NCI-H1930 (cell line): ENCODE data around the gene TRPC4AP.
A peak's percentile ranks its signal among the peaks of the same experiment; 100 is the strongest.
"Not testable (repeated sequence)": the region's sequence is repeated elsewhere in the genome, so short reads cannot be mapped to it uniquely, and the experiment has no call there.

Experiments
- DNase-seq, 2 experiments: peaks; one replicate each; lab custom pipeline; 2025; lab: John Stamatoyannopoulos, UW

Gene TRPC4AP, protein sequence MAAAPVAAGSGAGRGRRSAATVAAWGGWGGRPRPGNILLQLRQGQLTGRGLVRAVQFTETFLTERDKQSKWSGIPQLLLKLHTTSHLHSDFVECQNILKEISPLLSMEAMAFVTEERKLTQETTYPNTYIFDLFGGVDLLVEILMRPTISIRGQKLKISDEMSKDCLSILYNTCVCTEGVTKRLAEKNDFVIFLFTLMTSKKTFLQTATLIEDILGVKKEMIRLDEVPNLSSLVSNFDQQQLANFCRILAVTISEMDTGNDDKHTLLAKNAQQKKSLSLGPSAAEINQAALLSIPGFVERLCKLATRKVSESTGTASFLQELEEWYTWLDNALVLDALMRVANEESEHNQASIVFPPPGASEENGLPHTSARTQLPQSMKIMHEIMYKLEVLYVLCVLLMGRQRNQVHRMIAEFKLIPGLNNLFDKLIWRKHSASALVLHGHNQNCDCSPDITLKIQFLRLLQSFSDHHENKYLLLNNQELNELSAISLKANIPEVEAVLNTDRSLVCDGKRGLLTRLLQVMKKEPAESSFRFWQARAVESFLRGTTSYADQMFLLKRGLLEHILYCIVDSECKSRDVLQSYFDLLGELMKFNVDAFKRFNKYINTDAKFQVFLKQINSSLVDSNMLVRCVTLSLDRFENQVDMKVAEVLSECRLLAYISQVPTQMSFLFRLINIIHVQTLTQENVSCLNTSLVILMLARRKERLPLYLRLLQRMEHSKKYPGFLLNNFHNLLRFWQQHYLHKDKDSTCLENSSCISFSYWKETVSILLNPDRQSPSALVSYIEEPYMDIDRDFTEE

GRCh38 chr20:35092524-35093266 lies at the start of gene TRPC4AP:
TRPC4AP (minus strand) TSS chr20:35092807; CDS start chr20:35092781, 26 bp downstream.
- DNase-seq, result peak; percentile 86 to 92

GRCh38 chr20:35135867-35136586 lies 43.4 kb upstream of the TRPC4AP start:
- no peak for DNase-seq

DNA sequence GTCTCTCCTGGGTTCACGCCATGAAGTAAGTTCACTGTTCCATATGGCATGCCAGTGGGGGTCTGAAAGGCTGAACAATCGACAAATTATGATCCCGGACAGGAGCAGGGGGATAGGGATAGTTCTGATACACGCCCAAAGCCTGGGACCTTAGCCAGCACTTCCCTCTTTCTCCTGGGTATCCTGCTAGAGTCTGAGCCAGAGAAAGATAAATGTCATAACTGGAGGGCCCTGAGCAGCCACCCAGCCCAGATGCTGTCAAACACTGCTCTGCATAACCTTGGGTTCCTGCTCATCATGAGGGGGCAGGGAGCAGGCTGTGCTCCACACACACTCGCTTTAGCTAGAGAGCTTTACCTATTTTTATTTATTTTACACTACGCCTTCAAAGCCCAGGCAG lies 42.3 kb upstream of the TRPC4AP start:
- no peak for DNase-seq

DNA sequence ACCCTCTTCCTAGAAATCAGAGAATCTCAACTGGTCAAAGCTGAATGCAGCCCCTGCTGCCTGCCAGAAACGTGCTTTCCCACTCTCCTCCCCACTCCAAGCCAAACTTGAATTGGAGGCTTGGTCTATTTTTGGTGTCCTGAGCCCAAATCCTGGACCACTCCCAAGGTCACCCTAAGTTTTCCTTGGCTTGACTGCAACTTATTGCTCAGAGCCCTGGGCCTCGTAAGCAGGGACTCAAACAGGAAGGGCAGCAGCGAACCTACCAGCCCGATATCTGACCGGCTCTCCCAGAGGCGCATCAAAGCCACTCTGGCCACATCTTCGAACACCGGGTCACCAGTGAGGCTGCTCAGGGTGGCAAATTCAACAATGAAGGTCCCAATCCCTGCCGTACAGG lies 41.9 kb upstream of the TRPC4AP start:
- no peak for DNase-seq

- no peak for DNase-seq
Measured at GRCh38 chr20:35133735-35134134, 41.1 kb upstream of the TRPC4AP start.

GRCh38 chr20:35133031-35133430 lies 40.4 kb upstream of the TRPC4AP start:
- DNase-seq, result no peak

DNA sequence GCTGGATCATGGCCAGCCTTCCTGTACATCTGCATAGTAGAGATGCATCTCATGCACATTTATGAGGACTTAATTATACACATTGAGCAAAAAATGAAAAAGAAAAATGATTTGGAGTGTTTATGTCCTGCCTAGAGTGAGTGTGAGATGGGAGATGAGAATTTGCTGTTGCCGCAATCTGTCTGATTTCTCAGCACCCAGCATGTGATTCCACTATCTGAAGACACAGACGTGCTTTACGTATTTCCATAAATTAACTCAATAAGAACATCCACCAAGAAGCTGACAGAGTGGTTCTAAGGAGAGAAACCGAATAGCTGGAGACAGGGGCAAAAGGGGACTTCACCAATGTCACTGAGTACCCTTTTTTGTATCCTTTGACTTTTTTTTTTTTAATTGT lies 39.3 kb upstream of the TRPC4AP start:
- DNase-seq, result no peak

DNA sequence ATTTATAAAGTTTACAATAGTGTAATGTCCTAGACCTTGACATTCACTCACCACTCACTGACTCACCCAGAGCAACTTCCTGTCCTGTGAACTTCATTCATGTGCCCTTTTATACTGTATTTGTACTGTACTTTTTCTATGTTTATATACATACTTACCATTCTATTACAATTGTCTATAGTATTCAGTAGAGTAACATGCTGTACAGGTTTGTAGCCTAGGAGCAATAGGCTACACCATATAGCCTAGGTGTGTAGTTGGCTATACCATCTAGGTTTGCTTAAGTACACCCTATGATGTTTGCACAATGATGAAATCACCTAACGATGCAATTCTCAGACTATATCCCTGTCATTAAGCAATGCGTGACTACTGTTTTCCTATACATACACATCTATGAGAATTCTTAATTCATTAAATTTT lies 37.1 kb upstream of the TRPC4AP start:
- DNase-seq, result no peak

- no peak for DNase-seq
Measured at GRCh38 chr20:35125753-35126152, 33.1 kb upstream of the TRPC4AP start.

GRCh38 chr20:35122756-35123405 lies 30.3 kb upstream of the TRPC4AP start:
- DNase-seq, result no peak

GRCh38 chr20:35121186-35121585 lies 28.6 kb upstream of the TRPC4AP start:
- no peak for DNase-seq

DNA sequence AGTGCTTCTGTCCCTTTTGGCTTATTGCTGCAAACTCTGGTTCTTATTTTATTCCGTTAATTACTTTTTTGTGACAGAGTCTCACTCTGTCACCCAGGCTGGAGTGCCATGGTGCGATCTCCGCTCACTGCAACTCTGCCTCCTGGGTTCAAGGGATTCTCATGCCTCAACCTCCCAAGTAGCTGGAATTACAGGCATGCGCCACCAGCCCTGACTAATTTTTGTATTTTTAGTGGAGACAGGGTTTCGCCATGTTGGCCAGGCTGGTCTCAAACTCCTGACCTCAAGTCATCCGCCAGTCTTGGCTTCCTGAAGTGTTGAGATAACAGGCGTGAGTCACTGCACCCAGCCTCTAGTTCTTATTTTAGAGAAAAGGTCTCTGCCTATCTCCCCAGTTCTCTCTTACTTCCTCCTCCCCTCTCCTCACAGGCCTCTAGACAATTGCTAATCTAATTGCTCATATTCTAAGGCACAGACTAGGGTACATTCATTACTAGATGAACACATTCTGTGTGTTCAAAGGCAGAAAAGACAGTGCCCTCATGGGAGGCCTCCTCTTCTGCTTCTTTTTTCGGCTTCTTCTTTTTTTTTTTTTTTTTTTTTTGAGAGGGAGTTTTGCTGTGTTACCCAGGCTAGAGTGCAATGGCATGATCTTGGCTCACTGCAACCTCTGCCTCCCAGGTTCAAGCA lies 27.6 kb upstream of the TRPC4AP start:
- DNase-seq, result no peak

DNA sequence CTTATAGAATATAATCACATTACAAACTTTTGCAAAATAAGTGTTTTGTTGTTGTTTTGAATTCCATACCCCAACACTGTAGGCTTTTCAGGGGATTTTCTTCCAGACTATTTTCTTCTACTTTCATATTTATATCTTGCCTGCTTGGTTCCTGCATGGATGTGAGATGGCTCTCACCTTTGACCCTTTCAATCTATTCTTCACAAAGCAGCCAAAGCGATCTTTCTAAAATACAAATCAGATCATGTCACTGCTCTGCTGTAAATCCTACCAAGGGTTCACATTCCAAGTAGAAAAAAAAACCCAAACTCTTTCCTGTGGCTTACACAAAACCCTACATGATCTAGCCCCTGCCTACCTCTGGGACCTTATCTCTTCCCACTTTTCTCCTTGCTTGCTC lies 25.0 kb upstream of the TRPC4AP start:
- no peak for DNase-seq

DNA sequence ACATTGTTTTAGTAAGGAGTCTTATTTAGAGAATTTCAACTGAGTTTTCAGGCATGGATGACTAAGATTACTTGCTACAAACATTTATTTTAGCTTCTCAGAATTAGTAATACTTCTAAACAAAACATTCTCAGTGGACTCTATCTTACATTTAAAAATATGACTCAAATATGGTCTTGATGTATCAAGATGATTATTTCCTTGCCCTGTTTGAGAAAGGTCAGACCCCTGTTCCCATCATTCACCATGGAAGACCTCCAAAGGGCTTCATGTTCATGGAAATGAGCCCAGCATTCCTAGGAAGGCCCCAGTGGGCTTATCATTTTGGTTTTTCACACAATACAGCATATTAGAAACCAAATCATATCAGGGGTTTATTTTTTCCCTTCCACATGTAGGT lies 24.6 kb upstream of the TRPC4AP start:
- no peak for DNase-seq

DNA sequence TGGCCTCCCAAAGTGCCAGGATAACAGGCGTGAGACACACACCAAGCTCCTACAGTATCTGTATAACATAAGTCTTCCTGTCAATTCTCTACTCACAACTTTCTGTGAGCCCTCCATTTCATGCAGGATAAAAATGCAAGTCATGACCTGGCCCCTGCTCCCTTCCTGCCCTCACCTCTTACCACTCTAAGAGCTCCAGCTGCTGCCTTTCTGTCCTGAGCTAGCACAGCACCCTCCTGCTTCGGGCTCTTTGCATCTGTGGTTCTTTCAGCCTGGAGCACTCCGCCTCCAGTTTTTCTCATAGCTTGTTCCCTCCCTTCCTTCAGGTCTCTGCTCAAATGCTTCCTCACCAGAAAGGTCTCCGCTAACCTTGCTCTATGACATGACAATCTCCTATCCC lies 23.7 kb upstream of the TRPC4AP start:
- no peak for DNase-seq

- DNase-seq, result no peak
Measured at GRCh38 chr20:35115606-35116005, 23.0 kb upstream of the TRPC4AP start.

DNA sequence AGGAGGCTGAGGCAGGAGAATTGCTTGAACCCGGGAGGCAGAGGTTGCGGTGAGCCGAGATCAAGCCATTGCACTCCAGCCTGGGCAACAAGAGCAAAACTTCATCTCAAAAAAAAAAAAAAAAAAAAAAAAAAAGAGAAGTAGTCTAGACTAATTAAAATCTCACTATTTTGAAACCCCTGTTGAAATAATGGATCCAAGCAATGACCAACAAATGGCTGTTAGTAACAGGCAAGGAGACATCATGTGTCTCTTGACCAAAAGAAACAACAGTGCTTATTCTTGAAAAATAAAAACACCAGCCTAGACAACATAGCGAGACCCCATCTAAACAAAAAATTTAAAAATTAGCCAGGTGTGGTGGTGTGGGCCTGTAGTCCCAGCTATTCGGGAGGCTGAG lies 19.7 kb upstream of the TRPC4AP start:
- DNase-seq, result not testable (repeated sequence)

DNA sequence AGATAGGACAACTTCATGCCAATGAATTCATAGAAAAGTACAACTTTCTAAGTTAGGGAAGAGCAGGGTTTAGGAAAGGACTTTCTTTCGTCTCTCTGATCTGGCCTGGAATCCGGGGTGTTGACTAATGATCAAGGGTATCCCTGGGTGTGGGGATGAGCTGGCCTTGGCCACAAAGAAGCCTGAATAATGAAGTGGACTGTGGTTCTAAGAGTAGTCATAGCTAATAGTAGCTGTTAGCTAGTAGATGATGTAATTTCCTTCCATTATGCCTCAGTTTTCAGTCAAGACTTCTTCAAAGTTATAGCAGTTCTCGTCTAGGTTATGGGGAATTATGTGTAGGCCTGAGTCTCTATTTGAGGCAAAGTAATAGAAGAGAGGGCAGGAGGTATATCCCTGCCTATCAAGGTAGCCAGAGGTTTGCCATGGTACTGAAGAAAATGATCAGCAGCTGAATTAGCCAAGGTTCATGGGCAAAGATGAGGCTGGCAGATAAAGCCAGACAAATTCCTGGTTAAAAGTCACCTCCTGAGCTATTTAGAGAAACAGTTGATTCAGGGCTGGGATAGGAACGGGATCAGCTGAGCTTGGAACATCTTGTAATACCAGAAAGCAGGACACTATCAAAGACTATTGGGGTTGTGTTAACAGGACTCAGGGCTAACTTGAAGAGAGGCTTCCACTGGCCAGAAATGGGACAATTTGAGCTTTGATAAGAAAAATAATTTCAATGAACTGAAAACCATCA lies 18.7 kb upstream of the TRPC4AP start:
- no peak for DNase-seq

- DNase-seq, result no peak
Measured at GRCh38 chr20:35108921-35109320, 16.3 kb upstream of the TRPC4AP start.

DNA sequence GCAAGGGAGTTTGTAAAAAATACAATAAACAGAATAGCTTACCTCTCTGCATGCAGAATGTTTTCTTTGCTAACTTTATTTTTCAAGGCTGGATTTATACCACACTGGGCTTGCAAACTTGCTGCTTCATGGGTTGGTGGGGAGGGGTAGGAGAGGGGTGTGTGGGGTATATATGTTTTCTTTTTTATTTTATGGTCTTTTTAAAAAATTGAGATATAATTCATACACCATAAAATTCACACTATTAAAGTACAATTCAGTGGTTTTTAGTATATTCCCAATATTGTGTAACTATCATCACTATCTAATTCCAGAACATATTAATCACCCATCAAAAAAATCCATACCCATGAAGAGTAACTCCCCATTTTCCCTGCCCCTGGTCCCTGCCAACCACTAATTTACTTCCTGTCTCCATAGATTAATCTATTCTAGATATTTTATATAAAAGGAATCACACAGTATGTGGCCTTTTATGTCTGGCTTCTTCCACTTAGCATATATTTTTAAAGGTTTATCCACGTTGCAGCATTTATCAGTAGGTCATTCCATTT lies 14.3 kb upstream of the TRPC4AP start:
- no peak for DNase-seq
